Chondrocyte (in vitro differentiated cells): ENCODE results near the gene BLVRA. TPM values are rescaled to one million over a fixed set of nuclear protein-coding genes. Genes with fewer than 3 reads are reported as not detected.

ENCODE experiments used
- DNase-seq: peaks from one replicate; pipeline ENCODE4 v3.0.0; 2021; ENCODE audit warnings: mixed read lengths, low spot score
- H3K27ac Mint-ChIP-seq: one replicate; pipeline ENCODE4 v1.8.0; 2021; ENCODE audit warnings: mild to moderate bottlenecking, moderate library complexity, mixed read lengths; ENCODE audit not compliant: unreplicated experiment
- H3K27me3 Mint-ChIP-seq: 2 replicates; pipeline ENCODE4 v1.8.0; 2021; ENCODE audit warnings: low read depth, mixed read lengths
- H3K36me3 Mint-ChIP-seq: 2 replicates; pipeline ENCODE4 v1.8.0; 2021; ENCODE audit warnings: low read depth, mixed read lengths
- H3K4me1 Mint-ChIP-seq: 2 replicates; pipeline ENCODE4 v1.8.0; 2021; ENCODE audit warnings: low read depth, mild to moderate bottlenecking, mixed read lengths
- H3K4me3 Mint-ChIP-seq: one replicate; pipeline ENCODE4 v1.8.0; 2021; ENCODE audit warnings: mild to moderate bottlenecking, moderate library complexity, mixed read lengths; ENCODE audit not compliant: unreplicated experiment
- H3K9me3 Mint-ChIP-seq: 2 replicates; pipeline ENCODE4 v1.8.0; 2021; ENCODE audit warnings: low read depth, mixed read lengths
- total RNA-seq: library from RNA; stranded (reverse); gene quantifications from 3 replicates; pipeline ENCODE4 v1.2.1, GENCODE V29; 2021
- TF ChIP-seq, protein P1 (sequence below): fragments of 200-600 bp; sonication (generic); IDR thresholded peaks from 2 replicates; pipeline ENCODE4 v1.5.0; 2021; ENCODE audit warnings: antibody characterized with exemption, mild to moderate bottlenecking, moderate library complexity

BLVRA gene
- total RNA-seq, 1 donor from 2014 or later: 48.9 TPM

DNA sequence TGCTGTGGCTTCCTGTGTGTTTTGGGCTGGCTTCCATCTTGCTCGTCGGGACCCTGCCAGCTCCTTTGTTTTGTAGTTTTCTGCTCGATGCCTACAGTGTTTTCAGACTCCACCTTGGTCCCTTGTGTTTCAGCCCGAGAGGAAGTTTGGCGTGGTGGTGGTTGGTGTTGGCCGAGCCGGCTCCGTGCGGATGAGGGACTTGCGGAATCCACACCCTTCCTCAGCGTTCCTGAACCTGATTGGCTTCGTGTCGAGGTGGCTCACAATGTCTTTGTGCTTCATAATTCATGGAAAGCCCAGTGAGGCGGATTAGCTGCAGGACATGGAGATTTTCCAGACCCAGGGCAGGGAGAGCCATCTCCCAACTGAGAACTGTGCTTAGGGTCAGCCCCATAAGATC, 29.3 kb downstream of the BLVRA start:
- H3K36me3 Mint-ChIP-seq: peaks cover 21% of the 10 kb centered on the region
- H3K4me1 Mint-ChIP-seq: peaks cover 6% of the 10 kb centered on the region
- TF ChIP-seq, protein P1, sequence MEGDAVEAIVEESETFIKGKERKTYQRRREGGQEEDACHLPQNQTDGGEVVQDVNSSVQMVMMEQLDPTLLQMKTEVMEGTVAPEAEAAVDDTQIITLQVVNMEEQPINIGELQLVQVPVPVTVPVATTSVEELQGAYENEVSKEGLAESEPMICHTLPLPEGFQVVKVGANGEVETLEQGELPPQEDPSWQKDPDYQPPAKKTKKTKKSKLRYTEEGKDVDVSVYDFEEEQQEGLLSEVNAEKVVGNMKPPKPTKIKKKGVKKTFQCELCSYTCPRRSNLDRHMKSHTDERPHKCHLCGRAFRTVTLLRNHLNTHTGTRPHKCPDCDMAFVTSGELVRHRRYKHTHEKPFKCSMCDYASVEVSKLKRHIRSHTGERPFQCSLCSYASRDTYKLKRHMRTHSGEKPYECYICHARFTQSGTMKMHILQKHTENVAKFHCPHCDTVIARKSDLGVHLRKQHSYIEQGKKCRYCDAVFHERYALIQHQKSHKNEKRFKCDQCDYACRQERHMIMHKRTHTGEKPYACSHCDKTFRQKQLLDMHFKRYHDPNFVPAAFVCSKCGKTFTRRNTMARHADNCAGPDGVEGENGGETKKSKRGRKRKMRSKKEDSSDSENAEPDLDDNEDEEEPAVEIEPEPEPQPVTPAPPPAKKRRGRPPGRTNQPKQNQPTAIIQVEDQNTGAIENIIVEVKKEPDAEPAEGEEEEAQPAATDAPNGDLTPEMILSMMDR: no peak
- no peak for DNase-seq
- H3K27me3 Mint-ChIP-seq: no peaks in the 10 kb centered on the region
- H3K4me3 Mint-ChIP-seq: no peak overlapping the region
- no peaks in the 10 kb centered on the region for H3K9me3 Mint-ChIP-seq
- no peak overlapping the region for H3K27ac Mint-ChIP-seq

DNA sequence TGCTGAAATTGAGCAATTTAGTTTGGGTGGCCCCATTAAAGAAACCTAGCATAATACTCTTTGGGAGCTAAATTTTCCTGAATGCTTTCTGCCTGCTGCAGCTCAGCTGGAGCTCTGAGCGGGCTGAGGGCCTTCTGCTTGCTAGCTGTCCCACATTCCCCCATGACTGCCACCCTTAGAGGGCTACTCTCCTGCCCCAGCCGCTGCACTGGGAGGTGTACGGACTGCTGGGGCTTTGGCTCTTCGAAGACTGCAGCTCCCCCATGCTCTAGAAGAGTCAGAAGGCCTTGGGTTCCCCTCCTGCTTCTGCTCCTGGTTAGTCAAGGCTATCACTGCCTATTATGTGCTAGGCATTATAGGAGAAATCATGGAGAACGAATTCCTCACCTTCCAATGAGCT, 31.5 kb downstream of the BLVRA start:
- no peaks in the 10 kb centered on the region for H3K27me3 Mint-ChIP-seq
- DNase-seq: no peak
- H3K4me1 Mint-ChIP-seq: peaks cover 6% of the 10 kb centered on the region
- H3K4me3 Mint-ChIP-seq: no peak overlapping the region
- no peaks in the 10 kb centered on the region for H3K9me3 Mint-ChIP-seq
- no peak overlapping the region for H3K27ac Mint-ChIP-seq
- H3K36me3 Mint-ChIP-seq: peaks cover 25% of the 10 kb centered on the region
- TF ChIP-seq, protein P1: no peak

DNA sequence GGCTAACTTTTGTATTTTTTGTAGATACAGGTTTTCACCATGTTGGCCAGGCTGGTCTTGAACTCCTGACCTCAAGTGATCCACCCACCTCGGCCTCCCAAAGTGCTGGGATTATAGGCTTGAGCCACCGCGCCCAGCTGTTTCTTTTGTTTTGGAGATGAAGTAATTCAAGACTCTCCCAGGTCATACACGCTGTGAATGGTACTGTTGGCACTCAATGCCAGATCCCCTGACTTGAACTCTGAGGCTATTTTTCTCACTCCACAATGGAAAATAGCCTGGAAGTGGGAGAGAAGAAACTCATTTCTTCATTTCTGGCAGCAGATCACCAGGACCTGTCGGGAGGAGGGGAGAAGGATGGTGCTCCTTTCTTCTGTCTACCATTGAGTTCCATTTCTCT, 32.4 kb downstream of the BLVRA start:
- Mint-ChIP-seq H3K4me1 (no peaks in the 10 kb centered on the region), H3K27me3 (no peaks in the 10 kb centered on the region), H3K36me3 (peaks cover 28% of the 10 kb centered on the region), H3K4me3 (no peak overlapping the region), H3K27ac (no peak overlapping the region), H3K9me3 (no peaks in the 10 kb centered on the region)
- DNase-seq: no peak
- TF ChIP-seq, protein P1: no peak

DNA sequence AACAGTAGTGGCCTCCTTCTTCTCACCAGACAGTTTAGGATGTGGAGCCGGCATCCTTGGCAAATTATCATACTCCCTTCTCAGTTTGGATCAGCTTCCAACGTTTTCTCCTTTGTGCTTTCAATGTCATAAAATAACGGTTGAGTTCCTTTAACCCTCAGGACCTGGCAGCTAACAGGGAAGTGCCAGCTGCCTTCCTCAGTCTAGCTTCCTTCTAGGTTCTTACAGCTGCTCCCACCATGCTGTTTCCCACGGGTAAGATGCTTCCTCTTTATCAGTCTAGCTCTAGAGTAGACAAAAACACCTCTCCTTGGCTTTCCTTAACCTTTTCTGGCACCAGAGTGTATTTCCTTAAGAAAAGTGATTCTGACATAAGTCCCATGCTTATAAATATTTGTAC, 33.2 kb downstream of the BLVRA start:
- Mint-ChIP-seq H3K27me3 (no peaks in the 10 kb centered on the region), H3K4me3 (no peak overlapping the region), H3K9me3 (no peaks in the 10 kb centered on the region), H3K4me1 (no peaks in the 10 kb centered on the region), H3K36me3 (peaks cover 30% of the 10 kb centered on the region), H3K27ac (no peak overlapping the region)
- DNase-seq: no peak
- TF ChIP-seq, protein P1: no peak

DNA sequence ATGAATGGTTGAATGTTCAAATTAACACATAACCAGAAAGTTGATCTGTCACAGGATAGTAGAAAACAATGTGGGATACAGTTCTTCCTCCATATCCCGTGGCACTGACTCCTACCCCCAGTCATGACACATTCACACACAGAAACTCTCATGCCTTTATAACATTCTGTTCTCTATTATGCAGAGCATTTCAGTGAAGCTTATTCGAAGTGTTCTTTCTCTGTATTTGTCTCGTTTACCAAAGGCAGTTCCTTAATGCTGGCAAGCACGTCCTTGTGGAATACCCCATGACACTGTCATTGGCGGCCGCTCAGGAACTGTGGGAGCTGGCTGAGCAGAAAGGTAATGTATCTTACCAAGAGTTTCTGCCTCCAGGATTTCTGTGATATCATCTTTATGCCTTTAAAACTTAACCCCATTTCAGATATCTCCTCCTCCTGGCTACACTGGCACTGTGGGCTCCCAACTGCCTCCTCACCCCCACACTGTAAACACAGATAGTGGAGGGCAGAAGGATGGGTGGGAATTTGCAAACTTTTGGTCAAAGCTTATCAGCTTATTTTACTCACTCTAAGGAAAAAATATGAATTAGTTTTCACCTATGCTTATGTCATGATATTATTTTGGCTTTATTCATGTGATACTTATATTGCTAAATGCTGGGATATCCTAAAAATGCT, 34.1 kb downstream of the BLVRA start:
- TF ChIP-seq, protein P1: no peak
- no peaks in the 10 kb centered on the region for H3K9me3 Mint-ChIP-seq
- no peaks in the 10 kb centered on the region for H3K27me3 Mint-ChIP-seq
- H3K4me3 Mint-ChIP-seq: no peak overlapping the region
- H3K36me3 Mint-ChIP-seq: peaks cover 30% of the 10 kb centered on the region
- DNase-seq: no peak
- no peak overlapping the region for H3K27ac Mint-ChIP-seq
- no peaks in the 10 kb centered on the region for H3K4me1 Mint-ChIP-seq
